Neural crest cell (in vitro differentiated cells): Measurements from ENCODE around the gene CTNNB1. TPM values are rescaled to one million over a fixed set of nuclear protein-coding genes. Genes with fewer than 3 reads are reported as not detected.

Experiments
- DNase-seq: peaks from one replicate; pipeline ENCODE4 v3.0.0; 2021; ENCODE audit warnings: low read depth, mixed read lengths, low spot score
- H3K27ac Mint-ChIP-seq: one replicate; pipeline ENCODE4 v1.8.0; 2021; ENCODE audit warnings: mild to moderate bottlenecking, mixed read lengths; ENCODE audit not compliant: unreplicated experiment
- H3K27me3 Mint-ChIP-seq: 2 replicates; pipeline ENCODE4 v1.8.0; 2021; ENCODE audit warnings: low read depth, mild to moderate bottlenecking, mixed read lengths
- H3K36me3 Mint-ChIP-seq: 2 replicates; pipeline ENCODE4 v1.8.0; 2021; ENCODE audit warnings: low read depth, mild to moderate bottlenecking, mixed read lengths
- H3K4me1 Mint-ChIP-seq: 2 replicates; pipeline ENCODE4 v1.8.0; 2021; ENCODE audit warnings: mixed read lengths
- H3K4me3 Mint-ChIP-seq: one replicate; pipeline ENCODE4 v1.8.0; 2021; ENCODE audit warnings: mild to moderate bottlenecking, mixed read lengths
- H3K9me3 Mint-ChIP-seq: 2 replicates; pipeline ENCODE4 v1.8.0; 2021; ENCODE audit warnings: mixed read lengths
- total RNA-seq: library from RNA; stranded (reverse); gene quantifications from 2 replicates; pipeline ENCODE4 v1.2.1, GENCODE V29; 2021
- TF ChIP-seq, protein P1 (sequence below): fragments of 200-600 bp; sonication (generic); conservative IDR thresholded peaks from 2 replicates; pipeline ENCODE4 v1.5.0; 2021; ENCODE audit warnings: antibody characterized with exemption, mild to moderate bottlenecking

Gene CTNNB1
- total RNA-seq, 1 donor from 2014 or later: 550 TPM

GRCh38 chr3:41243183-41243582 lies 43.9 kb downstream of the CTNNB1 start:
- DNase-seq: no peak
- Mint-ChIP-seq H3K27ac (peak overlapping the region; percentile 76), H3K4me3 (no peak overlapping the region)

GRCh38 chr3:41244620-41245336 lies 45.5 kb downstream of the CTNNB1 start:
- Mint-ChIP-seq H3K4me1 (peaks cover 11% of the 10 kb centered on the region), H3K27ac (no peak overlapping the region), H3K4me3 (peak overlapping the region; percentile 36), H3K27me3 (peaks cover 2% of the 10 kb centered on the region), H3K9me3 (no peaks in the 10 kb centered on the region), H3K36me3 (peaks cover 29% of the 10 kb centered on the region)
- DNase-seq: no peak
- TF ChIP-seq, protein P1, sequence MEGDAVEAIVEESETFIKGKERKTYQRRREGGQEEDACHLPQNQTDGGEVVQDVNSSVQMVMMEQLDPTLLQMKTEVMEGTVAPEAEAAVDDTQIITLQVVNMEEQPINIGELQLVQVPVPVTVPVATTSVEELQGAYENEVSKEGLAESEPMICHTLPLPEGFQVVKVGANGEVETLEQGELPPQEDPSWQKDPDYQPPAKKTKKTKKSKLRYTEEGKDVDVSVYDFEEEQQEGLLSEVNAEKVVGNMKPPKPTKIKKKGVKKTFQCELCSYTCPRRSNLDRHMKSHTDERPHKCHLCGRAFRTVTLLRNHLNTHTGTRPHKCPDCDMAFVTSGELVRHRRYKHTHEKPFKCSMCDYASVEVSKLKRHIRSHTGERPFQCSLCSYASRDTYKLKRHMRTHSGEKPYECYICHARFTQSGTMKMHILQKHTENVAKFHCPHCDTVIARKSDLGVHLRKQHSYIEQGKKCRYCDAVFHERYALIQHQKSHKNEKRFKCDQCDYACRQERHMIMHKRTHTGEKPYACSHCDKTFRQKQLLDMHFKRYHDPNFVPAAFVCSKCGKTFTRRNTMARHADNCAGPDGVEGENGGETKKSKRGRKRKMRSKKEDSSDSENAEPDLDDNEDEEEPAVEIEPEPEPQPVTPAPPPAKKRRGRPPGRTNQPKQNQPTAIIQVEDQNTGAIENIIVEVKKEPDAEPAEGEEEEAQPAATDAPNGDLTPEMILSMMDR: no peak

More at GRCh38 chr3:41243183-41243582, 43.9 kb downstream of the CTNNB1 start:
- Mint-ChIP-seq H3K36me3 (peaks cover 43% of the 10 kb centered on the region), H3K27me3 (peaks cover 2% of the 10 kb centered on the region), H3K4me1 (peaks cover 21% of the 10 kb centered on the region), H3K9me3 (no peaks in the 10 kb centered on the region)
- TF ChIP-seq, protein P1: no peak

GRCh38 chr3:41247055-41248004 lies 48.0 kb downstream of the CTNNB1 start:
- peak overlapping the region; percentile 27 for H3K4me3 Mint-ChIP-seq
- no peaks in the 10 kb centered on the region for H3K9me3 Mint-ChIP-seq
- H3K27me3 Mint-ChIP-seq: peaks cover 2% of the 10 kb centered on the region
- peaks cover 18% of the 10 kb centered on the region for H3K36me3 Mint-ChIP-seq
- DNase-seq: no peak
- peaks cover 11% of the 10 kb centered on the region for H3K4me1 Mint-ChIP-seq
- H3K27ac Mint-ChIP-seq: no peak overlapping the region
- TF ChIP-seq, protein P1: no peak

DNA sequence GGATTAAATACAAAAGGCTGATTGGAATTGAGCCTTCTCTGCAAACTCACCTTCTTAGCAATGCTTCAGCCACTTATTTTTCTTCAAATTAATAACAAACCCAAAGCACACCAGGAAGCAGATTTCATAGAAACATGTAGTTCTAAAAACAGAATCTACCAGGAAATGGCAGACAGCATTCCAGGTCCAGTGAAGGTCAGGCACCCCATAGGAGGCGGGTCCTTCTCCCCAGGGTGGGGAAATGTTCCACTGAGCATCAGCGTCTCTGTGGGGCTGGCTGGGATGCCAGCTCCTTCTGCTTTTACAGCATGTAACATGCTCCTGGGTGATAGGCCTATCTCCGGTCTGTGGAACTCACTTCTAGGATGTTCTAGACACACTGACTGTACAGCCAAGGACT lies 49.2 kb downstream of the CTNNB1 start:
- DNase-seq: no peak
- H3K36me3 Mint-ChIP-seq: peaks cover 13% of the 10 kb centered on the region
- no peak overlapping the region for H3K27ac Mint-ChIP-seq
- H3K4me3 Mint-ChIP-seq: no peak overlapping the region
- peaks cover 2% of the 10 kb centered on the region for H3K27me3 Mint-ChIP-seq
- TF ChIP-seq, protein P1: no peak
- peaks cover 2% of the 10 kb centered on the region for H3K9me3 Mint-ChIP-seq
- peaks cover 11% of the 10 kb centered on the region for H3K4me1 Mint-ChIP-seq

GRCh38 chr3:41249318-41249717 lies 50.0 kb downstream of the CTNNB1 start:
- no peak for DNase-seq
- TF ChIP-seq, protein P1: no peak
- peaks cover 2% of the 10 kb centered on the region for H3K9me3 Mint-ChIP-seq

More at GRCh38 chr3:41249318-41249717, 50.0 kb downstream of the CTNNB1 start:
- Mint-ChIP-seq H3K4me1 (peaks cover 11% of the 10 kb centered on the region), H3K4me3 (no peak overlapping the region), H3K27me3 (peaks cover 2% of the 10 kb centered on the region), H3K36me3 (peaks cover 6% of the 10 kb centered on the region), H3K27ac (no peak overlapping the region)
